NCI-H82 treated with DMSO at 0.1 percent for 48 hours (cell line): ENCODE data around the gene PNMA1.

Source experiments
- DNase-seq: peaks from one replicate; lab custom pipeline; 2025; ENCODE audit not compliant: unreplicated experiment; lab: John Stamatoyannopoulos, UW

The PNMA1 gene, protein sequence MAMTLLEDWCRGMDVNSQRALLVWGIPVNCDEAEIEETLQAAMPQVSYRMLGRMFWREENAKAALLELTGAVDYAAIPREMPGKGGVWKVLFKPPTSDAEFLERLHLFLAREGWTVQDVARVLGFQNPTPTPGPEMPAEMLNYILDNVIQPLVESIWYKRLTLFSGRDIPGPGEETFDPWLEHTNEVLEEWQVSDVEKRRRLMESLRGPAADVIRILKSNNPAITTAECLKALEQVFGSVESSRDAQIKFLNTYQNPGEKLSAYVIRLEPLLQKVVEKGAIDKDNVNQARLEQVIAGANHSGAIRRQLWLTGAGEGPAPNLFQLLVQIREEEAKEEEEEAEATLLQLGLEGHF

DNA sequence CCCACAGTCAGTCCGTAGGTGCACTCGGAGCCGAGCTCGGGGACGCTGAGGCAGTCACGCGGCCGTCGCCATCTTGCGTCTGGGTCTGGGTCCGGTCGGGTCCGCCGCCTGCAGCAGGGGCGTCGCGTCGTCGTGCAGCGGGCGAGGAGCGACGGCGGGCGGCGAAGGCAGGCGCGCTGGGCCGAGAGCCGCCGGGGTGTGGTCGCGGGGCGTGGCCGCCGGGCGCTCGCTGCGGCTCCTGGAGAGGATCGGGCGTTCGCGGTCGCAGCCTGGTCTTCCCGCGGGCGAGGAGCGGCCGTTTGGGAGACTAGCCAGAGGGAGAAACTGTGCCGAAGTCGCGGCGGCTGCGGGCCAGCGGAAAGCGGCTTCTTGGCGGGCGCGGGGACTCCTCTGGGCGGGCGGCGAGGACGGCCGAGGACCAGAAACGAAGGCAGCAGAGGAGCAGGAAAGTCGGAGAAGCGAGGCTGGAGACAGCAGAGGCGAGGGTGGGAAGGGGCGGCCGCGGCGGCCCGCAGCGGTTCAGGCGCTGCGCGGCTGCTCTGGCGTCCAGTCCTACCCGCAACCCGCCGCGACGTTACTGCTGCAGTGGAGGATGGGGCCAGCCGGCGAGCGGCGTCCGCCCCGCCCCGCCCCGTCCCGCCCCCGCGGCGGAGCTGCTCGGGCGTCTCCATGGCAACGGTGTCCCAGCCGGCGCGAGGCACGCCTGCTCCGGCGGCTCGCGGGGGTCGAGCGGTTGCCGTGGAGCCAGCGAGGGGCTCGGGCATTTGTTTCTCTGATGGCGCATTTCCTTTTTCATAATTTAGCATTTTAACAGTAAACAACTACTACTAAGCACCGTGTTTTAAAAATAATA is at the start of gene PNMA1:
TSS of gene PNMA1 (minus strand) at position 582 of the 853 bp plus-strand sequence. CDS start 745 bp downstream, outside the sequence.
- peak; percentile 80 for DNase-seq

DNA sequence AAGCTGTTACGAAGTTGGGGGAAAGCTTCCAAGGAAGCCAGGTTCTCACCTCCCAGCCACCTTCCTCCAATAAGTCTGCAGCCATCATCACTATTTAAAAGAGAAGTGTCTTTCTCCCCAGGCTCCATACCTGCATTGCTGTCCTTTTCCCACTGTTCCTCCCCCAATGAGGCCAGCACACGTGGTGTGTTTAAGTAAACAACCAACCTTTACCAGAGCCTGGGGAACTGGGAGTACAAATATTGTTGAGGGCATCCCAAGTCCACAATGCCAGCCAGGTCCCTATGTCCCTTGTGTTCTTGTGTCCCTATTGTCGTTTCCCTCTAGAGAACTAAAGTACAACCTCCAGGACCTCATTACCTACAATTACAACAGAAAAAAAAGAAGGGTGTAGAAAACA is 49.2 kb upstream of the PNMA1 start:
- DNase-seq = no peak

DNA sequence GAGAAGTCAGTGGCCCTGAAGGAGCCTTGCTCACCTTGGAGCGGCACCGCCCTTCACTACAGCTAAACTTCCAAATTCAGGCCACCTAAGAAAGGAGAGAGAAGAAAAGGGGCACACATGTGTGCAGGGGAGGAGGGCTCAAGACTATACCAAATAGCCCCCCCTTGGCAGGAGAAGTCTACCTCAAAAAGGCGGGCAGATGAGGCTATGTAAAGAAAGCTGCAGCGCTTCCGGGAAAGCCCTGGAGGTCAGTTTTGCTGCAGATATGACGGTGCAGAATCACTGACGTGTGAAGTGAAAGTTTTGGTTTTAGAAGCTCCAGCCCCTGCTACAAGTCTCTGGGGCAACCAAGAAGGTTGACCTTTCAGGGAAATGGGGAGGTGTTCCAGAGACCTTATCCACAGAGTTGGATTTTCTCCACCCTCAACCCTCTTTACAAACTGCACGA is 48.2 kb upstream of the PNMA1 start:
- no peak for DNase-seq

DNA sequence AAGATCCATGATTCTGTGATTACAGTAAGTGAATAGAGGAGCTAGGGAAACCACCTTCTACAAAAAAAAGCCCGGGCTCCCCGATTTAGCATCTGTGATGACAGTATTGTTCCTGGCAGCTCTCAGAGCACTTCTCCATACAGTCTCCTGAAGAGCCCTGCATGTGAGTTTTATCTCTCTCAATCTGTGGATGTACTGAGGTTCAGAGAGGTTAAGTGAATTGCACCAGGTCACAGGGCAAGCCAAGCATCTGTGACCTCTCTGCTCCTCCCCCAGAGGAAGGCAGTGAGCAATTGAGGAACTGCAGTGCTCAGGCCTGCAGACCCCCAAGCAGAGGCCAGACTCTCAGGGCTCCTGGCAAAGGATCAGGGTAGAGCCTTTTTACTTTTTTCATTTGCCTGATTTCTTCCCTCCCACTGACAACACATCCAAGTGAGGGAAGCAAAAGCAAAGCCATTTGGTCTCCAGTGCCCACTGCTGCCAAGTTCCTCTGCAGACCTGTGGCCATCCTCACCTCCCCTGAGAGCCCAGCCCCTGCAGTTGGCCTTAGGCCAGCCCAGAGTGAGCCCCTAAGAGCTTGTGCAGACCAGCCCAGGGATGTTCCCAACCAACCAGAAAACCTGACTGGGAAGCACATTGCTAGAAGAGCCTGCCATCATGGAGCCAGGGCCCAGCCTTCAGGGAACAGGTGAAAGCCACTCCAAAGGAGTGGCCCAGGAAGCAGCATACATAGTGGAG is 47.6 kb upstream of the PNMA1 start:
- no peak for DNase-seq

DNA sequence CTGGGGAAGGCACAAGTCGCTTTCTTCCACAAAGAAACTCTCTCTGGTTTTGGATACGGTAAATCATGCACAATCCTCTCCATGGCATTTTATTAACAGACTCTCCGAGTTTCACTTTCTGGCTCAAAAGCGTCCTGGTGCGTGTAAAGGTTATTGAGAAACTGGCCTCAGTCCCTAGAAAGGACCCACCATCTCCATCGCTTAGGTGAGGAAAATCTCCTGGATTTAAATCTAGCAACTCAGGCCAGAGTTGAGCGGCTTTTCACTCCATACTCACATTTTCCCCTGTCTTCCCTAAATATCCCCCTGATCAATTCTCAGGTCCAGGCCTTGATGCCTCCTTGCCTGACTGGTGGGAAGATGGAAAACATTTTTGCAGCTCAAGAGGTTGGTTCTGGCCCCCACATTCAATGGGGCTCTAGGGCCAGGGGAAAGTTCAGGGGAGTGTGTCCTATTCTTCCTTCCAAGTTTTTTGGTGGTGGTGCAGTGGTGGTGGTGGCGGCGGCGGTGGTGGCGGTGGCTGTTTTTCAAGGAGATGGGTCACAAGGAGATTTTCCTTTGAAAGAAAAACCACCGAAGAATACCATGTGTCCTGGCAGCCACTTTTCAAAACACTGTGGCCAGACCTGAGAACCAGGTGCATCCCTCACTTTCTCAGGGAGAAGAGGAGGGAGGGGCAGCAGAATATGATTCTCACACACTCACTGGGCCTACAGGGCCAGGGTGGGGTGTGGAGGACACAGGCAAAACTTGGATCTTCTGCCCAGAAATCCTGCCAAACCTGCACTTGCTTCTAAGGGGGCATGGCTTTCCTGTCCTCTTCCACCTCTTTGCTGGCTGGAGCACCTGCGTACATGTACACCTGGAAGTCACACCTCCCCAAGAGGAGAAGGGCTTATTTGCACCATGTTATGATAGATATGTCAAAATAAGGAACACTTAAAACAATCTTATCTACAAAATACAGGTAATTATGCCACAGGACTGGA is 46.7 kb upstream of the PNMA1 start:
- no peak for DNase-seq

DNA sequence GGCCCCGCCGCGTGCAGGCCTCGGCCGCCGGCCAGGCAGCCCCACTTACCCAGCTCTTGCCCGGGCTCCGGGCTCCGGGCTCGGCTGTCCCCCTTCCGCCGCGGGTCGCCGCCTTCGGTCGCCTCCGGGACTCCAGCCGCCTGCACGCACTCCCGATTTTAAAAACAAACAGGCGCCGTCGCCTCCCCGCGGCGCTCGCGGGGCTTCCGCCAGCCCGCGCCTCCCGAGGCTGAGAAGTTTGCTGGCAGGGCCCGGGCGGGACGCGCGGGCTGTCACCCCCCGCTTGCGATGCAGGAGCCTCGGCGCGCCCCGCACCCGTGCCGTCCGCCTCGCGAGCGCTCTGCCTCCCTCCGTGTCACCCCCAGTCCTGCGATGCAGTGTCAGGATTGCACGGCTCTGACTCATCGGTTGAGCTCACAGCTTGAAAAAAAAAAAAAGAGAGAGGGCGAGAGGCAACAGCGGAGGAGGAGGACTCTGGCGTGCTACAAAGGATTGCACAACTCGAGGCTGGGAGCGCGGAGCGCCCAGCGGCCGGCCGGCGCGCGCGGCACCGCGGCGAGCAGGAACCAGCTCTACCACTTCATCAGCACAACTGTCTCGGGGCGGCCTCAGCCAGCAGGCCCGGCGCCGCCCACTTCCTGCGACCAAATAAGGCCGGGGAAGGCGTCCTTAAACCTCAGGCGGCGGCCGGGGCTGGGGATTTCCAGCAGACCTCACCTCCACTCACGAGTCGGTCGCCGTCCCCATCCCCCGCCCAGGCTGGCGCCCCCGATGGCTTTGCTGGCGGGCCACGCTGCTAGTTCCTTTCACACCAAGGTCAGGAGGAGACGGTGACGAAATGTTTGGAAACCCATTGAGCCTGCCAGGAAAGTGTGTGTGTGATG is 45.8 kb upstream of the PNMA1 start:
- peak; percentile 86 for DNase-seq

DNA sequence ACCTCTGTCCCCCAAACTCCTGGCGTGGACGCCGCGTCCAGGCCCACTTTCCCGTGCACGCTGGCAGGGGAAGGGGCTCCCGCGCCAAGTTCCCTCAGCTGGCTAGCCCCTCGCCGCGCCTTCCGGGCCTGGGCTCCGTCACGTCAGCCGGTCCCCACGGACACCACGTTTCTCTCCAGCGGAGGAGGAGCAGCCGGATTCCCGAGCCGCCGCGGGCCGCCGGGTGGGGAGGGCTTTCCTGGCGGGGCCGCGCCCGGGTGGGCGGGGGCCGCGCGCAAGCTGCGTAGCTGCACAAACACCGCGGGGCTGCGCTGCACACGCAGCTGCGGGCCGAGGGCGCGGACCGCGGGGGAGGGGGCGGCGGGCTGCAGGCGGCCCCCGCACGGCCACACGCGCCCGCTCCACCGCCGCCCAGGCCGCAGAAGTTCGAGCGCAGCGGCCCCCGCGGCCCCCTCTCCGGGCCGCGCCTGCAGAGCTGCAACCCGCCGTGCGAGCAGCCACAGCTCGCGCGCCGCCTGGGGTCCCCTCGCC is 45.1 kb upstream of the PNMA1 start:
- no peak for DNase-seq

DNA sequence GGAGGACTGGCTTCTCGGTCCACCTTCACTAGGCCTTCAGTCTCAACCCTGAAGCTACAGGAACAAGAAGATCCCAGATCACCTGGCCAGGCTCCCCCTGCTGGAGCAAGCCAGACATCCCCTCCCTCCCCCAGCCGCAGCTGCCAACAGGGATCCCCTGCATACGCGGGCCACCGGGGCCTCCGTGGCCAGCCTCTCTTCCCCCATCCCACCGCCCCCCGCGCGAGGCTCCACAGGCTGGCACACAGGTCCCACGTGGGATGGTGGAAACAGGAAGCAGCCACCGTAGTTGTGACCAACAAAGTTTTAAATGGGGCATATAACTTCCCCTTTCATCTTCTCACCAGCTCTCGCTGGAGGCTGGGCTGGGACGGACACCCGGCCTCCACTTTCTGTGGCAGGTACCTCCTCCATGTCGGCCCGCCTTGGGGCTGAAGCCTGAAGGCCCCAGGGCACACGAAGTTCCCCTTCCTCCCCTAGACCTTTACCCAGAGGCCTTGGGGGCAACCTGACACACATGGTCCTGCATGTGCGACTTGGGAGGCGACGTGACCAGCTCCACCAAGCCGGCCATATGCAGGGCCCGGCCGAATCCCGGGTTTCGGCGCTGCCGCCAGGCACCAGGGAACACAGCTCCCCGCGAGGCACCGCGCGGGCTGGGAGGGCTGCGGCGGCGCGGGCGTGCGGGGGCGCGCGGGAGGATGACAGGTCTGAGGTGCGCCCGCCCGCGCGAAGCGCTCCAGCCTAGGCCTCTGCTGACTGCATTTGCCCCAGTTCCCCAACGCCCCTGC is 44.4 kb upstream of the PNMA1 start:
- peak; percentile 41 for DNase-seq

DNA sequence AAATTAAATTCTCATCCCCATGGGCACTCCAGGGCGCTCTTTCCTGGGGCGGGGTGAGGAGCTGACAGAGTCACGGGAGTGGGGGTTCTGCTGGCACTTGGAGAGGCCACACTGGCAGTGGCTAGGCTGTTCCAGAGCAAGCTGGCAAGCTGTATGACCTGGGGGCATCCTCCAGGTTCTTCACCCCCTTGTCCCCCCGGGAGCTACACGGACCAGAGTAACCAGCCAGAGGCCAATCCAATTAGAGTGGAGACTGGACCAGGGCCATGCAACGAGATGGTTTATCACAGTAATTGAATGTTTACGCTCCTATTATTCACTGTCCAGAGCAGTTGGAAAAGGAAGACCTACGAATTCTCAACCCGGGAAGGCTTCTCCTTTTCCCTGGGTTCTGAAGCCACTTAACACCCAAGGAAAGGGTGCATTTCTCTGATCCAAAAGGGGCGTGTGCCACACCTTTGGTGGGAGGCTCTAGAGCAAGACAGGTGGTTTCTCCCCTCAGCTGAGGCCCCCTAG is 43.8 kb upstream of the PNMA1 start:
- DNase-seq = no peak

DNA sequence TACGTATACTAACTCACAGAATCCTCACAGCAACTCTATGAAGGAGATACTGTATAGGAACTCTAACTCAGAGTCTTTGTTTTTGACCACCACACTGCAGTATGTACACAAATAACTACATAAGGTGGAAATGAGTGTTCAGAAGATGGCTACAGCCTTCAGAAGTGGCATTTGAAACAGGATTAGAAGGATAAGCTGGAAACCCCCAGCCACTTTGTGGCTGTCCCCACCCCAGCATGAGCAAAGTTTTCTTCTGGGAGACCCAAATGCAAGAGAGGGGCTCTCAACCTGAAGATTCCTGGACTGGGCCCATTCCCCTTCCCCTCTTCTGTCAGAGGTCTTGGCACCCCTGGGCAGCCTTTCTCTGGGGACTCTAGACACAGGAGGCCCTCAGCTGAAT is 43.2 kb upstream of the PNMA1 start:
- DNase-seq = no peak

DNA sequence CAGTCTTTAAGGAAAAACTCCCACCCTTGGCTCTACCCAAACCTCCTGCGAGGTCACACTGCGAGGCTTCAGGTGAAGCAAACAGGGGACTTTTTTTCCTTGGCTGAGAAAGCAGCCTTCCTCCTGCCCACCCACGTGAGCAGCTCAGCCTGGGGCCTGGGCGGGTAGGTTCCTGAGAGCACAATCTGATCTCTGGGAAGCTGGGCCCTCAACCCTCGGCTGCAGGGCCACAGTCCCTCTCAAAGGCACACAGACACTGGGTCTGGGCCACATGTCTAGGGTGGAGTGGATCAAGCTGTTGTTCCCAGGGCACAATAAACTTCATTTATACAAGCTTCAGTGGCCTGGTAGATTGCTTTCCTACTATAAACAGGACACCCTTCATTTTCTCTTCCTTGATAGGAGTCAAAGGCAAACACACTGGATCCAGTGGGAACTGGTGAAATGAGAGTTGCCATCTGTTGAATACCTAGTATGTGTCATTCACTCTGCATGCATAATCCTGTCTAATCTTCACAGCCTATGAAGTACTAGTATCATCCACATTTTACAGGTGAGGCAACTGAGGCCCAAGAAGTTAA is 41.3 kb upstream of the PNMA1 start:
- peak; percentile 20 for DNase-seq

DNA sequence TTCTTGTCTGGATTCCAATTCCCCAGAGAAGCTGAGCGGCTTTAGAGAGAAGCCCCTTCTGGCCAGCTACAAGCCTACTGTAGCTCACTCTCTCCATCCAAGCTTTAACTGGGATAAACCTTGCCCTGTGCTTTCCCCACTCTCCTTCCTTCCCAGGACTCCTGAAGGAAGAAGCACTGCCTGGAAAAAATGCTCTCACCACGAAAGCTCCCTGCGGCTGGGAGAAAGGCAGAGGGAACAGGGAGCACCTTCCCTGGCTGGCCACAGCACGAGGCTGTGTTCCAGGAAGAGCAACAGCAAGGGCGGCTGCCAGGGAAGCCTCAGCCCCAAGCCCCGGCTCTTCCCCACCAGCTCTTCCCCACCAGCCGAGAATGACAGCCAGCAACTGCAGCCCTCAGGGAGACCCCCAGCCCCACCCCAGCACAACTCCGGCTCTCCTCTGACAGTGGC is 40.8 kb upstream of the PNMA1 start:
- no peak for DNase-seq

DNA sequence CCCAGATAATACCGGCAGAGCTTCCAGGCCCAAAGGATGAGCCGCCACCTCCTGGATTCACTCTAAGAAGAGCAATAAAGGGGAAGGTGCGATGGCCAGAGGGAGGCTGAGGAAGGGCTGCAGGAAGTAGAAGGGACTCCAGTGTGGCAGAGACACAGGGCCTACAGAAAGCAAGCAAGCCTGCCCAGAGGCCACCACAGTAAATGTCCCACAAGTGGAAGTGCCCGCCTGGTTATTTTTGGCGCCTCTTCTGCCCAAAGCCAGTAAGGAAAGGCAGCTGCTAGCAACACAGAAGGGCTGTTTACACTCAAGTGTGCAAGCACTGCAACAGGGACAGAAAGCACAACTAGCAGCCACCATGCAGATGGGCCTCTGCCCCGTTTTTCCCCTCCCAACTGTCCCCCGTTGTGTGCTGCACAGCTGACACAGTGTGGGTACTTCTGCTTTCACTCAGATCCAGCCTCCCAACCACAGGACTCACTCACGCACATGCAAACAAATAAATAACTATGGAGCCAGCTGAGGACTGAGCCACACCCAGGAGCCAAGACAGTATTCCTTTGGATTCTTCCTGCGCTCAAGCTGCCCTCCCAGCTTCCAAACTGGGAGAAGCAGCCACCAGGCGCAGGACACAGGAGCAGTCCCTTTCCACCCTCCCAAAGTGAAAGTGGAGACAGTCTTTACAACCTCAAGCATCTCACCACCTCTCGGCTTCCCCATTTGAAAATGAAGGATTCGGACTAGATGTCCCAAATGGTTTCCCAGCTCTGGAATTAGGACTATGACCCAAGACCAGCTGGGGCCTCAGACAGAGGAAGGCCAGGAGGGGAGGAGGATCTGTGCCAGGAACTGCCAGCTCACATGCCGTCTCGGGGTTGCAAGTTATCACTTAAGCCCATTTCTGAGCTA is 40.0 kb upstream of the PNMA1 start:
- no peak for DNase-seq

DNA sequence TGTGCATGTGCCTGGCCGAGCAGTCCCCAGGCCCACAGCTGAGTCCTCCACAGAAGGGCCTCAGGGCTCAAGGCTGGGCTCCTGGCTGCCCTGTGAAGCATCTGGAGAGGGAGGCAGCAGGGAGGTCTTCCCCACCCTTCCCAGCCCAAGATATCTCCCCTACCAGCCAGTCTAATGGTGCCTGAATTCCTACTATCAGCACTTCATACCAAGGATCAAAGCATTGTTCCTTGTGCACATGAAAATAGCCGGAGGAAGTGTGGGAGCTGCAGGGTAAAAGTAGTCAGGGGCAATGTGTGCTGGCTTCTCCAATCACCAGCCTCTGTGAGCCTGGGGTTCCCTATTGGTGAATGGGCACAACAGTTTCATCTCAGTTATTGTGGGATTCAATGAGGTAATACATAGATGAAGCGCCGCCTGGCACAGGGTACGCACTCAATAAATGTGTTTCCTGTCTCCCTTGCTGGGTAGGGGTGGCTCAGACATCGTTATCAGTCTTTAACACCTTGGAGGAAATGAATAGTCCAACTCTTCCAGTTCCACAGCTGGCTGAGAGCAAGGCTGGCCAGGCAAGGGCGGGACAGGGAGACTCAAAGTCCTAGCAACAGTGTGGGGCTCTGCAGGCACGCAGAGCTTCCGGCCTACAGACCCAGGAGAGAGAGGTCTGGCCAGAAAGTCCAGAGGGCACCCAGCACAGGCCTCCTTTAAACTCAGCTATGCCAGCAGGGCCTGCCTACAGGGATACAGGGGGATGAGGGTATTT is 39.1 kb upstream of the PNMA1 start:
- DNase-seq = no peak

DNA sequence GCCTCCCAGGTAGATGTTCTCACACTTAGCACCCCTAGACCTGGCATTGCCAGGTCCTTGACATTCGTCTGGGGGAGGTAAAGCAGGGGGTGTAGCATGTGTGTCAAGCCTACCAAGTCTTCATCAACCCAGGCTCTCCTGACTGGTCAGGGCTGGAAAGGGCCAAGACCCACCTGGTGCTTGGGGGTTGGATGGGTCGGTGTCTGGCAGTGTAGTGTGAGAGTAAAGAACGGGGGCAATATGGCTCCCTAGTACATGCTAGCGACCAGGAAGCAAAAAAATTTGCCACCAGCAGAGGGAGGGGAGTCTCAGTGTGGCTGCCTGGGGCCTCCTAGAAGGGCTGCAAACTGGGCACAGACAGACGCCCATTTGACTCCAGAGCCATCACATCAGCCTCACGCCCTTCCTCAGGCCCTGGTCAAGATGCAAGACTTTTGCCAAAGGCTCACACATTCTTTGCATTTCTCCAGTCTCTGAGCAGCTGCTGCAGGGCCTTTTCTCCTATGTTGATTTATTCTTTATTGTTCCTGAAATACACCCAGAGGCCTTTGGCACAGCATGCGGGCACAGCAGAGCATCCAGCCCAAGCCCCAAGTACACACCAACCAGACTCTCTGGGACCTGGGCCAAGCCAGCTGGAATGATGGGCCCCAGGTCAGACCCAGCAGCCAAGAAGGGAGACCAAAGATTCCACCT is 38.3 kb upstream of the PNMA1 start:
- DNase-seq = no peak
